GM19099 (cell line): ENCODE measurements around the gene AMPH.

Experiments used
- POLR2A ChIP-seq: IDR thresholded peaks from 3 replicates; pipeline ENCODE4 v1.6.1; 2011; ENCODE audit warnings: low read depth; ENCODE audit not compliant: insufficient read length; ENCODE audit errors: extremely low read depth

Gene AMPH

DNA sequence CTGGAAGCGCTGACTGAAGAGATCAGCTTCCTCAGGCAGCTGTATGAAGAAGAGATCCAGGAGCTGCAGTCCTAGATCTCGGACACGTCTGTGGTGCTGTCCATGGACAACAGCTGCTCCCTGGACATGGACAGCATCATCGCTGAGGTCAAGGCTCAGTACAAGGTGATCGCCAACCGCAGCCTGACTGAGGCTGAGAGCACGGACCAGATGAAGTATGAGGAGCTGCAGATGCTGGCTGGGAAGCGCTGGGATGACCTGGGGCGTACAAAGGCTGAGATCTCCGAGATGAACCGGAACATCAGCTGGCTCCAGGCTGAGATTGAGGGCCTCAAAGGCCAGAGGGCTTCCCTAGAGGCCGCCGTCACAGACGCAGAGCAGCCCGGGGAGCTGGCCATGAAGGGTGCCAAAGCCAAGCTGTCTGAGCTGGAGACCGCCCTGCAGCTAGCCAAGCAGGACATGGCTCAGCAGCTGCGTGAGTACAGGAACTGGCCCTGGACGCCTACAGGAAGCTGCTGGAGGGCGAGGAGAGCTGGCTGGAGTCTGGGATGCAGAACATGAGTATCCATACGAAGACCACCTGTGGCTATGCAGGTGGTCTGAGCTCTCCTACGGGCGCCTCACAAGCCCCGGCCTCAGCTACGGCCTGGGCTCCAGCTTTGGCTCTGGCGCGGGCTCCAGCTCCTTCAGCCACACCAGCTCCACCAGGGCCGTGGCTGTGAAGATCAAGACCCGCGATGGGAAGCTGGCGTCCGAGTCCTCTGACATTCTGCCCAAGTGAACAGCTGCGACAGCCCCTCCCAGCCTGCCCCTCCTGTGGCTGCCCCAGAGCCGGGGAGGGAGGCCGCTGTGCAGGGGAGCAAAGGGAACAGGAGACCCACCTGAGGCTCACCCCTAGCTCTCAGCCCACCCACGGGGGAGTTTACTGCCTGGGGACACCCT, 24.9 kb upstream of the AMPH start:
- no peak for TF ChIP-seq POLR2A

DNA sequence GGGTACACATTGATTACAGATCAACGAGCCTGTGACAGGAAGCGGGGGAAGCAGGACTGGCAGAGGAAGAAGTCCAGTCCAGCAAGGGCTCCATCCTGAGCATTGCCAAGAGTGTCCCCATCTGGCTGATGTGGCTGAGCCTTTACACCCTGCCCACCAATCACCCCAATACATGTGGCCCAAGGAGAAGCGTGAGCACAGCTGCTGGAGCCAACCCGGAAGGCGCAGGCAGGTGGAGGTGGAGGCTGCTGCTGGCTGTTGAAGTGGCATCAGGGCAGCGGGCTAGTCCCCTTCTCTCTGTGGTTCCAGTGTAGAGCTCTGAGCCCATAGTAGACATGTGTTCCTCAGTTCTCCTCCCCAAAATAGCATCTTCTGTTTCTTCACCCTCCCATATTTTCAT, 6.8 kb upstream of the AMPH start:
- no peak for TF ChIP-seq POLR2A

DNA sequence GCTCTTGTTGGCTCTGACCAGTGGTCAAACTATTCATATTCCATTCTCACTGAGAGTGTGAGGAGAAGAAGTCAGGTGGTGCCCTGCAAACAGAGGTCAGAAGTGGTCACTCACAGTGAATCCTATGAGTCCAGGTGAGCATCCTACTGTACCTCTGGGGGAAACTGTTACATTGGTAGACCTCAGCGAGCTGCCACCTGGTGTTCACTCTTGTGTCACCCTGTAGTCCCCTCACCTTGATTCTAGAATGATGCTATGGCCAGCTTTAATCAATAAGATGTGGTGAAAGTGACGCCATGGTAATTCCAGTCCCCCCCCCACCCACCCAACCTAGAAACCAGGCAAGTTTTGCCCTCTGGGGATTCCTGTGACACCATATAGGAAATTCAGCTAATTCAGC, 1.2 kb upstream of the AMPH start:
- TF ChIP-seq POLR2A: no peak

DNA sequence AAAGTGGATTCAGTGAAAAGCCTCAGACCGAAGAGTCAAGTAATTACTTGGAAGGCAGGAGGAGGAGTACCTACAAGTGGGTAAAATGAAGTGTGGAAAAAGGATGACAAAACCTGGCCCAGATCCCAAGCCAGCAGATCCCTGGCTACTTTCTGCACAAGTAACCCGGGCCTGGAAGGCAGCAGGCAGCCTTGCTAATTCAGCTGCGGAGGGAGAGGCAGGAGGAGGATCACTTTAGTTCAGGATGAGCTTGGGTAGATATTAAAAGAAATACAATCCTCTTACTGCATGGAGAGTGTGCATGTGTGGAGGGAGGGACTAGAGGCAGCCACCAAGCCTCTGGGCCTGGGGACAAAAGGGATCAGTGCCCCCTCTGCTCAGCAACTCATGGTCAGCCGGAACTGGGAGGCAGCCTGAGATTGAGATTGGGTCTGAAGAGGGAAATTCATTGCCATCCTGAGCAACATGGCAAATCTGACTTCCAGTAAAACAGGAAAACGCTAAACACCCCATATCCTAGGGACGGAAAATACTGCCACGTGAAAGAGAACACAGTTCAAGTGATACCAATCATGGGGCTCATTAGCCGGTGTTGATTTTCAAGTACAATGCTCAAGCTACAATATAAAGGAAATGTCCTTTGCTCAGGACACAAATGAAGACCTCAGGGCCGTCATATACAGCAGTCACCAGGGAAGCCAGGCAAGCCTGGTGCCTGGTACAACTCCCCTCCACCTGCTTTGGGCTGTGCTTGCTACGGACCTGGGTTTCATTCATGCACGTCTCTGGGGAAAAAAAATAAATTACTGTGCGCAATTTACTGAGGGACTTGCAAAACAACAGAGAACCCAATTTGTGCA, 1.3 kb downstream of the AMPH start:
- no peak for TF ChIP-seq POLR2A

DNA sequence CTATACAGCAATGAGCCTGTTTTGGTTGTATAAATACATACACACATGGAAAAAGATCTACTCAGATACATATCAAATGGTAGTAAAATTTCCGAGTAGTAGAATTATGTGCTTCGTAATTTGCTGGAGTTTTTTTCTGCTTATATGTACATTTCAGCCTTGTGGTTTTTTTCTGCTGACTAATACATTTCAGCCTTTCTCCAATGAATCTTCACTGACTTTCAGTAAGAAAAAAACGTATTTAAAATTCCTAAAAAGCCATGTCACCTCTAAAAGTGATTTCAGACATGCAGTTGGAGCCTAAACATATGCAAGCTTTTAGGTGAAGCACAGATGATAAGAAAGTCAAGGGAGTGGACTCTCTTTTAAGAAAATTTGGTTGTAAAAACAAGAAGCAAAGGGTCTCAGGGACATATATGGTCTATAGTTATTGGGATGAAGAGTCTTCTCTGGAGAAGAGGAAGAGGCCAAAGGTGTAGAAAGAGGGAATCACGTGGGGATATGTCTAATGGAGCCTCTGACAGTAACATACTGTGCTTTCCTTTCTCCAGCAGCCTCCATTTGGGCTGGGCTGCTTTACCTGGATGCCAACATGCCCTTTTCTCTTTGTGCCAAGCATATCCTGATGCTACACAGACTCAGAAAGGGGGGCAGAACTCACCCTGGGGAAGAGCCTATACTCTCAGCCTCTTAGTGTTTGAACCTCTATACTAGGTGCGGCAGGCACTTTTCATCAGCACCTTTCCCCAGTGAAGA, 2.4 kb downstream of the AMPH start:
- no peak for TF ChIP-seq POLR2A

DNA sequence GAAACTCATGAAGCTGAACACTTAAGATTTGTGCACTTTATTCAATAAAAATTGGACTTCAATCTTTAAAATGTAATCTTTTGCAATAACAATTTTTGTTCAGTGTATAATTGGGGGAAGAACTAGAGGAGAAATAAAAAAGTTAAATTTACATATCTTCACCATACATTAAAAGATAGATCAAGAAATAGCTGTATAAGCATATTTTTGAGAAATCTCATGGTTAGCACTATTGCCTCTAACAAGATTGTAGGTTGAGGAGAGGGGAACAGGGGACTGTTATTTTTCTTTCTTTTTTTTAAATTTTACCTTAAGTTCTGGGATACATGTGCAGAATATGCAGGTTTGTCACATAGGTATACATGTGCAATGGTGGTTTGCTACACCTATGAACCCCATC, 5.3 kb downstream of the AMPH start:
- no peak for TF ChIP-seq POLR2A

DNA sequence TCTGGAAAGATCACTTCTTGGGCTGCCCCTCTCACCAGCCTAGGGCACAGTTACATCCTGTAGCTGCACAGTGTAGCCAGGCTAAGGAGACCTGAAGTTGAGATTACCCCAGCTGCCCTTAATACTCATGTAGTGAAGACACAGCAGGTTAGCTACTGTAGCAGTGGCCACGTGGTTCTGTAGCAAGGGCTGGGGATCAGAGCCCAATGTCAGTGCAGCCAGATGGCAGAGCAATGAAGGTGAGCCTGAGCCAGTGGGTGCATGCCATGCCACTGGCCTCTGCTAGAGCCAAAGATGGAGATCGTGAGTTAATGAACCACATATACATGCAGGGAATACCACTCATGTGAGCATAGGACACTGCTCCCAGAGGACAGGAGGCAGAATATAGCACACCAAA, 15.5 kb downstream of the AMPH start:
- TF ChIP-seq POLR2A: no peak

DNA sequence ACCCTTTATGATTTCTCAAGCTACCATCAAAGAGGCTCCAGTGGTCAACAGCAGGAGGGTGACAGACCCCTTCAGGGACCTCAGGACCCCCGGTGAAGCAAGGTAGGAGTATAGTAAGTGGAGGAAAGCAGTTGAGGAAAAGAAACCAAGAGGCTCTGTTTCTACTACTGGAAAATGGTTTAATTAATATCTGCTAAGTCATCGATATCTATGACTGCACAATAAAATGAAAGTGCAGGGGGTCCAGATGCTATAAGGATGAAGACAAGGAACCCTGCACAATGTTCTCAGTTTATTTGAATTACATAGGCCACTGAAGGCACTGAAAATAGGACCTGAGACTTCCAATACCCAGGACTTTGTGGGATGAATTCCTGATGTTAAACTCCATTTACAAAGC, 23.7 kb downstream of the AMPH start:
- no peak for TF ChIP-seq POLR2A

DNA sequence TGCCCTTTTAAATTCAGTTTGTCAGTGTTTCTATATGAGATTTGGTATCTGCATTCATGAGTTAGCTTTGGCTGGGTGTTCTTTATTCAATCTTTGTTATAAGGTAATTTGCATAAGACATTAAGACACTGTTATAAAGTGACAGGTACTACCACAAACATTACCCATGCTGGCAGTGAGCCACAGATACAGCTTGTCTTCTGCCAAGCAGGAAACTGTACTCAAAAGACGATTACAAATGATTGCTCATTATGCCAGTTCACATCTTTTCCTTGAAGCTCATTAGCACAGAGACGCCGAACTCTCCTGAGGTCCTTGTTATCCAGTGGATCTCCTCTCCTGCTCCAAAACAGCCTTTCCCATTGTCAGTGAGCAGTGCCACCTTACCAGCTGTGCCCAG, 30.4 kb downstream of the AMPH start:
- TF ChIP-seq POLR2A: no peak

DNA sequence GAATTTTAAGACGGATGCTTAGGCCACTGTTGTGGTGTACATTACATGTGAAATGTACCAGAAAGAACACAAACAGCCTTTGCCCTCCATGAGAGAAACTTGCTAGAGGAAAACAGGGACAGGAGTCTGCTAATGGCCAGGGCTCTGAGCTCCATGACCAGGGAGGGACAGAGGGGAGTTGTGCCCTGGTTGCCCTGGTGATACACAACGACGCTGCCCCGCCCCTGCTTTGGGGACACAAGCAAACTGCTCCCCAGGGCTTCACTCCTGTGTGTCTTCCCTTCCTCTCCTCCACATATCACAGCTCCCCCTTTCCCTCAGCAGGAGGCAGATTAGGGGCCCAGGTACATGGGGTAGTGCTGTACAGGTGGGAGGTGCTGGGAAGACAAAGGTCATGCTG, 36.2 kb downstream of the AMPH start:
- TF ChIP-seq POLR2A: no peak

DNA sequence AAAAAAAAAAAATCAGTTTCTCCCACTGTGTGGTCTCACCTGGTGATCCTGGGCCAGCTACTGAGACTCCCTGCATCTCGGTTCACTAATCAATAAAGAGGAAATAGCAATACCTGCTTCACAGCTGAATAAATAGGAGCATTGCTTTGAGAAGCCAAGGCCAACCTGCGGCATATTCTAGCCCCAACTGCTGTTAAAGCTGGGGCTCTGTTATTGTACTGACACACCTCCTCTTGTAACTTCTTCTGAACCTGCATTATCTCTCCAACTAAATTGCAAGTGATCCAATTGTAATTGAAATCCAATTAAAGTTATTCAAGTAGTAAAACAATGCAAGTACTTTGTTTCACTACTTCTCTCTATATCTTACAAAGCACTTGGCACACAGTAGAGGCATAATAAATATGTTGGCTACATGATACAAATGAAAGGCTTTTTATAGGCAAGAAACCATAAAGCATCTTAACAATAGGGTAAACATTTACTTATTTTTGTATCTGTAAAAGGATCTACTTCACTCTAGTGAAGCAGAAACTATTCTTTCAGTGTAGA, 38.4 kb downstream of the AMPH start:
- no peak for TF ChIP-seq POLR2A

DNA sequence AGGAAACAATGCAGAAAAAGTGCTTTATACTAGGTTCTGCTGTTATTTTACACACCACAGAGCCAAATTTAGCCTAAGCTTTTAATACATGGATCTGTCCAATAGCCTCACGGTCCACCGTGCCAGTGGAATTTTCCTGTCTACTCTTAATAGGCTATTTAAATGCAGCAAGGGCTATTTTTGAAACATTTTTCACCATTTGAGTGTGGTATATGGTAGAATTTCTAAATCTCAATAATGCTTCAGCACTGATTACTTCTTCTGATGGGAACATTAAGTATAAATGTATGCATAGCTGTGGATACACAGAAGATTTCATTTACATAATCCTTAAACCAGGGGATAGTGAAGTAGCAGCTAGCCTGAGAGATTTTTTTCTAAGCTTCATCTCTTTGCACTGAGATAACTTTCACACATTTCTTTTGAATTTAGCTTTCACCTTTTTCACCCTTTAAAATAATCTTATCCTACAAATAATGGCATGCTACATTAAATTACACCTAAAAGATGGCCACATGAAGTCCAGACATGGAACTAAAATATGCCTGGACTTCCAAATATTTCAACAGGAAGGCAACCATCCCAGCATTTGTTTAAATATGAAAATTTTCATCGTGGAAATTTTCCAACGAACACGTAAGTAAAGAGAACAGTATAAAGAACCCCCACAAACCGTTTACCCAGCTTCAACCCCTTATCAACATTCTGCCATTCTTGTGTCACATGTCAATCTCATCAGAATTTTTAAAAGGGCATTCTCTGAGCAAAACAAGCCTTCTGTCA, 45.4 kb downstream of the AMPH start:
- TF ChIP-seq POLR2A: no peak

DNA sequence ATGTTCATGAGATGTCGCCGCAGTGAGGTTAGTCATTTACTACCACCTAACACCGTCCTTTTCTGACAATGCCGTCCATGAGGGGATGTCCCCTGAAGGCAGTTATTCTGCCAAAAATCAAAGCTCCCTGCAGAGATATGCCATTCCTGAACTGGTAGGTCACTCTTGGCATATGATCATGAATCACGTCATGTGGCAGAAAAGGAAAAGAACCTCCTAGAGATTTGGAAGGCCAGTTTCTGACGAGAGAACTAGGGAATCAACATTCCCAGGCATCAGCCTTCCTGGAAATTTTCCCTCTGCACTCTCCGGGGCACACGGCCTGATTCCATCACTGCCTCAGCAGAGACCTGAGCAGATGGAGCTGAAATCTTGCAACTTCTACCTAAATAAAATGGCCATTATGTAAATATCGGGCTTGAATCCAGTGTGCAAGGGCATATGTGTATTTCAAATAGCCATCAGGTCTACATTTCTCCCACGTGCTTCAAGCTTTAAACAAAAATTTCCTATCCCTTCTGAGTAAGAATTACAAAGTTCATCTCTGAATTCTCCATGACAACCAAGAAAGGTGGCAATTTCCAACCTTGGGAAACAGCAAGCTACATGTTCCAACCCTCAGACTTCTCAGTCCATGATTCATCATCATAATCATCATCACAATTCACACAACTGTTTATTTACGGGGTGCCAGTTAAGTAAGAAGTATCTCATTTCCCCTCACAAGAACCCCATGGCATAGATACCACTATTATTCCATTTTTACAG, 46.5 kb downstream of the AMPH start:
- no peak for TF ChIP-seq POLR2A
